DMS114 treated with DMSO at 0.1 percent for 48 hours (cell line): Measurements from ENCODE around the gene MIDN.
"Not testable (repeated sequence)": the region's sequence is repeated elsewhere in the genome, so short reads cannot be mapped to it uniquely, and the experiment has no call there.

Source experiments
- DNase-seq: peaks from one replicate; lab custom pipeline; 2025; ENCODE audit not compliant: unreplicated experiment; lab: John Stamatoyannopoulos, UW

The MIDN gene

DNA sequence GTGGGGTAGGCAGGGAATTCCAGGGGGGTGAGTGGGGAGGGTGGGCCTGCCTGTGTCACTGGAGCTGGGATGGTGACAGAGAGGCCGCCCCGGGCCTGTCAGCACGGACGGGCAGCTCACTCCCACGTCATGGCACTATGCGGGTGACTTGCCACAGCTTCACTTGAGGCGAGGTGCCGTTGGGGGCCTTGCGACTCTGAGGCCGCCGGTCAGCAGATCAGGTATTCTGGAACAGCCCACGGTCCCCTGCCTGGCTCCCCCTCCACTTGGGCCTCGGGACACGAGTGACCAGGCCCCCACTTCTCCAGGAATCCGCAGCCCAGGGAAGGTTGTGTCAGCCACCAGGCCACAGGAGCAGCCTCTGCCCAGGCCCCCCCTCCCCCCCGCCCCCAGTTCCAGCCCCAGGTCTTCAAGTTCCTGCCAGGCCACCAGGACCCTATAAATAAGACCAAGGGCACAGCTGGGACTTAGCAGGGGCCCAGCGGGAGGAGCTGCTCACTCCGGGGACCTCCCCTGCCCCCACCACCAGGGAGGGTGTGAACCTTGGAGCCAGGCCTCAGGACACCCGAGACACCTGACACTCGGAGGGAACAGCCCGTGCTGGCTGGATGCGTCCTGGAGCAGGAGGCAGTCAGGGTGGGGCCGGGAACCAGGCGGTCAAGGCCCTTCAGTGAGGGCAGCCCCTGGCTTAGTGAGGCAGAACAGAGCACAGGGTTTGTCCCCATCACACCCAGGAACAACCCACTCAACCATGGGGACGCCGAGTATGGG, 2.7 kb upstream of the MIDN start:
- no peak for DNase-seq

DNA sequence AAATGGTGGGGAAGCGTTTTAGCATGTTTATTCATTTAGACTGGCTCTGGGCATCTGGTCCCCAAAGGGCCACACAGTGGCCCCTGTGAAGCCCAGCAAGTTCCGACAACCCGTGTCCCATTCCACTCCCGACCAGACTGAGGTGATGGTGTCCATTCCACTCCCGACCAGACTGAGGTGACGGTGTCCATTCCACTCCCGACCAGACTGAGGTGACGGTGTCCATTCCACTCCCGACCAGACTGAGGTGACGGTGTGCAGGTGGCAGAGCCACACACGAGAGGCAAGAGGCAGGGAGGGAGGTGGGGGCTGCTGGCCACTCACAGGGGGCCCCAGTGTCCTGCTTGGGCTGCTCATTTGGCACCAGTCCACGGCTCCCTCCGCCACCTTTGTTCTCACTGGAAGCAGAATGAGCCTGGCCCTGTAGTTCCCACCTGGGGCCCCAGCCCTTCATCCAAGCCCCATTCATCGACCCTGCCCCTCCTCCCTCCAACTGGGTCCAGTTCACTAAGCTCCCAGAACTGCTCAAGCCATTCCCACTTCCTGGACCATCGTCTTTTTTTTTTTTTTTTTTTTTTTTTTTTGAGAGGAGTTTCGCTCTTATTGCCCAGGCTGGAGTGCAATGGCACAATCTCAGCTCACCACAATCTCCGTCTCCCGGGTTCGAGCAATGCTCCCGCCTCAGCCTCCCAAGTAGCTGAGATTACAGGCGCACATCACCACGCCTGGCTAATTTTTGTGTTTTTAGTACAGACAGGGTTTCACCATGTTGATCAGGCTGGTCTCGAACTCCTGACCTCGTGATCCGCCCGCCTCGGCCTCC, 1.9 kb upstream of the MIDN start:
- DNase-seq = not testable (repeated sequence)

DNA sequence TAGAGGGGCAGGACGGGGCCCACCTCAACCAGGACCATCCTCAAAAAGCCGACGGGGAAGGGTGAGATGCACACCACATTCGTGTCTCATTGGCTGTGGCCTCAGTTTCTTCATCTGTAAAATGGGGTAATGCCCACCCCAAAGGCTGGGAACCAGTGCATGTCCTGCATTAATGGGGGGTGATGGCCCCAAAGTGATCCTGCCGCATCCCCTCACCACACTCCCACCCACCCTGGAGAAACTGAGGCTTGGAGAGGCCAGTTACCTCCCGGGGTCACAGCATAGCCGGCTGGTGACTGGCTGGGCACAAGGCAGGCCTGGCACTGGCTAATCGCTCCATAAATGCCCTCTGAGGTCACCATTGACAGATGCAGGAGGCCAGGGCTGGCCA, 640 bp upstream of the MIDN start:
- no peak for DNase-seq

DNA sequence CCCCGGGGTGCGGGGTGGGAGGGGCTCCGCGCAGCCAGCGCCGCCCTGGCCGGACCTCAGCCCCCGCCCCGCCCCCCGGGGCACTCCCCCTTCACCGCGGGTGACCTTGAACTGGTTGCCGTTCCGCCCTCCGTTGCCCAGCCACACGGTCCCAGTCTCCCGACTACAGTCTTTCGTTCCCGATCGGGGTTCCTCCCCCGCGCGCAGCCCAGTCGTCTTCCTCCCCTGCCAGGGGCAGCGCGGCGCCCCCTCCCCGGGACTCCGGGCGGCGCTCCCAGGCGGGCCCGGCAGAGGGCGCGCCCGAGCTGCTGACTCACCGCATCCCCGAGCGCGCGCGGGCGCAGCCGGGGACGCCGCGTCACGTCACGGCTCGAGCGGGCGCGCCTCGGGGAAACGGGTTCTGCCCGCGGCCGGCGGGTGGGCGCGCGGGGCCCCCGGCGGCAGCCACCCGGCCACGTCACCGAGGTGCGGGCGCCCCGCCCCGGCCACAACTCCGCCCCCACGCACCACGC, 459 bp downstream of the MIDN start:
- no peak for DNase-seq

DNA sequence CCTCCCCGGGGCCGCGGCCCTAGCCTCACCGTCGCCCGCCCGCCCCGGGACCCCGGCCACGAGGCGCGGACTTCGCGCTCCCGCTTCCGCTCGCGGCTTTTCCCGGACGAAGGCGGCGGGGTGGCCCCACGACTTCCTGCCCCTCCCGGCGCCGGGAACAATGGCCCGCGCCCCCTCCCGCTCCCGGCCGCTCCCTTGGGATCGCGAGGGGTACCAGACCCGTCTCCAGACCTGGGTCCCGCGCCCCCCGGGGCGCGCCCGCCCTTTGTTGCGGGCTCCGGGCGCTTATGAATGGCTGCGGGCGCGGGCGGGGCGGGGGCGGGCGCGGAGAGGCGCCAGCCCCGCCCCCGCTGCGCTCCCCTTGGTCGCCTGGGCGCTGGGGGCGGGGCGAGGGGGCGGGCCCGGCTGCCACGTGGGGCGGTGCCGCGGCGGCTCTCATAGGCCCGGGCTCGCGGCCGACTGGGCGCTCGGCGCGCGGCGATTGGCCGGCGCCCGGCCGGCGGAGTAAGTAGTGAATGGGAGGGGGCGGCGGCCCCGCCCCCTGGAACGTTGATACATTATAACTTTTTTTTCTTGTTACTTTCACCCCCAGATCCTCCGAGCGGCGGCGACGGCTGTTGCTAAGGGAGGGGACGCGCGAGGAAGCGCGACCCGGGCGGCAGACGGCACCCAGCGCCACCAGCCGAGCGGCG, 1.1 kb downstream of the MIDN start:
- peak; percentile 61 for DNase-seq

GRCh38 chr19:1249990-1250436, 1.6 kb downstream of the MIDN start:
- no peak for DNase-seq

- DNase-seq = no peak
These were observed 2.3 kb downstream of the MIDN start for GRCh38 chr19:1250437-1251260.

DNA sequence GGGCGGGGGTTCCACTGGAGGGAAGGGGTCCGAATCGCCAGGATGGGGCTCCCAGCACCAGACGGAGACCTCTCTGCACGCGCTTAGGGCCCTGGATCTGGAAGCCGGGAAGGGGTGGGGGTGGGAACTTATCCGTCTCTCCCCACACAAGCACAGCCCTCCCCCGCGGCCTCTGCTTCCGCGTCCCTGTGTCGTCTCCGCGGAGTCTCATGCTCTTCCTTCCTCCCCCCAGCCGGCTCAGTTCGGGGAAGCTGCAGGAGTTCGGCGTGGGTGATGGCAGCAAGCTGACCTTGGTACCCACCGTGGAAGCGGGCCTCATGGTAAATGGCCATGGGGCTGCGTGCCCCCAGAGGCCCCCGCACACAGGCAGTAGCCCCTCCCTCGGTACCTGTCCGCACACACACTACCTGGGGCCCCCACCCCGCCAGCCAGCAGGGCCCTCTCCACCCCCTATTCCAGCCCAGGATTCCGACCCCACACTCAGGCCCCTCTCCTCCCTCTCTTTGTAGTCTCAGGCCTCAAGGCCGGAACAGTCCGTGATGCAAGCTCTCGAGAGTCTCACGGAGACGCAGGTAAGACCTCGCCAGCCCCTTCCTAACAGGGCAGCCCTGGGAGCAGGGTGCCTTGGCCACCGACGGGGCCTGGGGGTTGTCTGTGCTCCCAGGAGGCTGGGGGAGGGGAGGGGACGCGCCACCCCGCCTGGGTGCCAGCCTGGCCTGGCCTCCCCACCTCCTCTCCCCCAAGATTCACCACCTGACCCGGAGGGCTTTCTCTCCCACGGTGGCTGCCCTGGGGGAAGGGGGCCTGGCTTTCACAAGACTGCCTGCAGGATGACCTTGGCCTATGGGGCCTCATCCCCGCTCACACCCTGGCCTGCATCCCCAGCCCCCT, 3.2 kb downstream of the MIDN start:
- DNase-seq = no peak

GRCh38 chr19:1252221-1252820, 3.9 kb downstream of the MIDN start:
- no peak for DNase-seq

DNA sequence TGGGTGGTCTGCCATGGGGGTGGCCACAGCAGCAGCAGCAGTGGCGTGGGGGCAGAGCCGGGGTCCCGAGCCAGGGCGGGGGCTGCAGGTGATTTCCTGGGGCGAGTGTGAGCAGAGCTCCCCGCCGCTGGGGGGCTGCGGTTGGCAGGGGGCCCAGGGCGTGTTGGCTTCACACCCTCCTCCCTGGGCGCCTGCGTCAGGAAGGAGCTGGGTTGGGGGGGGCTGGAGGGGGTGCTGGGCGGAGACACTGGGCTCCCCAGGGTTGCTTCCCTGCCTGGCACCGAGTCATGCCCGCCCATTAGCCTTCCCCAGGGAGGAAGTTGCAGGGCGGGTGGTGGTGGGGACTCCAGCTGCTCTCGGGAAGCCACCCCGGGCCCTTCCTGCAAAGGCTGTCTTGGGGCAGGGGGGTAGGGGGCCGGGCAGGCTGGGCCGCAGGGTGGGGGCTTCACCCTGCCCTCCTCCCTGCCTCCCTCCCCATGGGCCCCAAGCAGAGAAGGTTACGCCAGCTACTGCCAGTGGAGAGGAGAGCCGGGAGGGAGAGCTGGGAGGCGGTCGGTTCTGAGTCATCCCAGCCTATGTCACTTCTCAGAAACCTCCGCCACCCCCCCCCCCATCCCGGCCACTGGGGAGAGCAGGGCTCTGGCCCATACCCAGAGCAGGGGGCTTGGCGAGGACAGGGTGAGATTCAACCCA, 4.6 kb downstream of the MIDN start:
- no peak for DNase-seq

- DNase-seq = no peak
These were observed 5.2 kb downstream of the MIDN start for GRCh38 chr19:1253514-1254080.

DNA sequence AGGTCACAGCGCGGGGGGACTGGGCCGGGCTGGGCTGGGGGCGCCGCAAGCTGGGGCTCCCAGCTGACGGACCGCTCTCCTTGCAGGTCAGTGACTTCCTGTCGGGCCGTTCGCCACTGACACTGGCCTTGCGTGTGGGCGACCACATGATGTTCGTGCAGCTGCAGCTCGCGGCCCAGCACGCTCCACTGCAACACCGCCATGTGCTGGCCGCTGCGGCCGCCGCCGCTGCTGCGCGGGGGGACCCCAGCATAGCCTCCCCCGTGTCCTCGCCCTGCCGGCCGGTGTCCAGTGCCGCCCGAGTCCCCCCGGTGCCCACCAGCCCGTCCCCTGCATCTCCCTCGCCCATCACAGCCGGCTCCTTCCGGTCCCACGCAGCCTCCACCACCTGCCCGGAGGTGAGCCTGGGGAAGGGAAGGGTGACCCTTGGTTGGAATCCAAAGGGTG, 5.7 kb downstream of the MIDN start:
- no peak for DNase-seq

DNA sequence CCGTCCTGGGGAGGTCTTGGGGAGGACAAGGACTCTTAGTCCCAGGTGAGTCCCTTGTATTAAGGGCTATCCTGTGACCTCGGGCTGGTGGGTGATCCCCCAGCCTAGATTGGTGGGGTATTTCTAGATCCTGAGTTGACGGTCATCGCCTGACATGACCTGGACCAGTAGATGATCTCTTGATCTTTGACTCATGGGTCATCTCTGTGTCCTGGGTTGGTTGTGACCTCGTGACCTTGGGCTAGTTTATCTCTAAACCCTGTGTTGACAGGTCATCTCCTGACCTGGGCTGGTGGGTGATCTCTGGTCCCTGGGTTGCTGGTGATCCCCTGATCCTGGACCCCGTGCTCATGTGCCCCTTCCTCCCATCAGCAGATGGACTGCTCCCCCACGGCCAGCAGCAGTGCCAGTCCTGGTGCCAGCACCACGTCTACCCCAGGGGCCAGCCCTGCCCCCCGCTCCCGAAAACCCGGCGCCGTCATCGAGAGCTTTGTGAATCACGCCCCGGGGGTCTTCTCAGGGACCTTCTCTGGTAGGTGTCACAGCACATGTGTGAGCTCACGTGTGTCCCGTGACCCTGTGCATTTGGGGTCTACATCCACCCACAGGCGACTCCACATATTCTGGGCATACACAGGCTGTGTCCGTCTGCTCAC, 6.3 kb downstream of the MIDN start:
- no peak for DNase-seq

DNA sequence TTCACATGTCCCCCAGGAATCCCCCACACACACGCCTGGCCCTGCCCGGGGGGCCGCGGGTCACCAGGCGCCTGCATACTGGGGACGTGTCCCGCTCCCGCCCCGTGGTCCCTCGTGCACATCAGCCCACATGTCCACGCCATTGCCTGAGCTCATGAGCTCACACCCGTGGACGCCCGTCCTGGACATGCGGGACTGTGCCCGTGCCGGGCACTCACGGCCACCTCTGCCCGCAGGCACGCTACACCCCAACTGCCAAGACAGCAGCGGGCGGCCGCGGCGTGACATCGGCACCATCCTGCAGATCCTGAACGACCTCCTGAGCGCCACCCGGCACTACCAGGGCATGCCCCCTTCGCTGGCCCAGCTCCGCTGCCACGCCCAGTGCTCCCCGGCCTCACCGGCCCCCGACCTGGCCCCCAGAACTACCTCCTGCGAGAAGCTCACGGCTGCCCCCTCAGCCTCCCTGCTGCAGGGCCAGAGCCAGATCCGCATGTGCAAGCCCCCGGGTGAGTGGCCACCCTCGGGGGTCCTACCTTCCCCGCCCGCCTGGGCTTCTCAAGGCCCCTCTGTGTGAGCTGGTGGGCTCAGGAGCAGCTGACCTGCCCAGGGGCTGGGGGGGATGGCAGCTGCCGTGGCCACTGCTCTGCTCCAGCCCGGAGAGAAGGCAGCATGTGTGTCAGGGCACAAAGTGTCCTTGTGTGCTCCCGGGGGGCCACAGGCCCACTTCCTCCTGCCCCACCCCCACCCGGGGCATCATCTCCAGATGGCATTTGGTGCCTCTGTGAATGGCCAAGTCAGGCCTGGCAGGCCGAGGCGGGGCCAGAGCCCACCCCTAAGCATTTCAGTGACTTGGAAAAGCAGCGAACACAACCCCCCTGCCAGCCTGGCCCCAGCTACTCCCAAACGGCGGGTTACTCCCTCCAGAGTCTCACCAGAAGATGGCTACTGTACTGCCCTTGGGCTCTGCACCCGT, 7.1 kb downstream of the MIDN start:
- no peak for DNase-seq

DNA sequence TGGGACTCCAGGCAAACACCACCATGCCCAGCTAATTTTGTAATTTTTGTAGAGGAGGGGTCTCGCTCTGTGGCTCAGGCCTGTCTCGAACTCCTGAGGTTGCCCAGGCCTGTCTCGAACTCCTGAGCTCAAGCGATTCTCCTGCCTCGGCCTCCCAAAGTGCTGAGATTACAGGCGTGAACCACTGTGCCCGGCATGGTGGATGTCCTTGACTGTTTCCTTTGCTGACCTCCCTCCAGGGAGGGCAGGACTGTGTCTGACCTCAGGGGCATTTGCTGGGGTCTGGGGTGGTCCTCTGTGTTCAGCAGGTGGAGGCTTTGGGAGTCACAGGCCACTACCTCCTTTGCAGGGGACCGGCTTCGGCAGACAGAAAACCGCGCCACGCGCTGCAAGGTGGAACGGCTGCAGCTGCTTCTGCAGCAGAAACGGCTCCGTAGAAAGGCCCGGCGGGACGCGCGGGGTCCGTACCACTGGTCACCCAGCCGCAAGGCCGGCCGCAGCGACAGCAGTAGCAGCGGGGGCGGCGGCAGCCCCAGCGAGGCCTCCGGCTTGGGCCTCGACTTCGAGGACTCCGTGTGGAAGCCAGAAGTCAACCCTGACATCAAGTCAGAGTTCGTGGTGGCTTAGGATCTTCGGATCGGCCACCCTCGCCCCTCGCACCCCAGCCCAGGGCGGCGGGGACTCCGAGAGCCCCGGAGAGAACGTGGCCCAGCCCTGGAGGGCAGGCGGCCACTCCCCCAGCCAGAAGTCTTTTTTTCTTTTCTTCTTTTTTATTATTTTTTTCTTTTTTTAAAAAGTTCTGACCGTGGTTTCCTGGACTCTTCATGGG, 8.5 kb downstream of the MIDN start:
- no peak for DNase-seq
